GM10248 (cell line): Measurements from ENCODE around the gene TTC7B.
A peak's percentile ranks its signal among the peaks of the same experiment; 100 is the strongest.

Experiments used
- CTCF ChIA-PET: fragments of 300-600 bp; sonication (Branson Sonifier 250); formaldehyde crosslinking; extraction: SDS; loops from one replicate; lab custom pipeline; 2021; ENCODE audit warnings: antibody characterized with exemption; lab: Yijun Ruan, JAX
- POLR2A ChIA-PET: fragments of 350-650 bp; sonication (Branson Sonifier 250); formaldehyde crosslinking; extraction: SDS; loops from one replicate; lab custom pipeline; 2020; ENCODE audit warnings: antibody characterized with exemption; lab: Yijun Ruan, JAX
- DNase-seq: peaks from one replicate; pipeline ENCODE4 v3.0.0; 2012; ENCODE audit errors: extremely low spot score
- CTCF ChIP-seq: IDR thresholded peaks from 2 replicates; pipeline ENCODE4 v1.5.1; 2012; ENCODE audit warnings: mild to moderate bottlenecking, low read depth; ENCODE audit errors: extremely low read depth, missing control alignments, control extremely low read depth

The TTC7B gene

GRCh38 chr14:90500665-90501370, 315.4 kb downstream of the TTC7B start:
- no peak for DNase-seq
- POLR2A ChIA-PET, result no interaction called here
- TF ChIP-seq CTCF, result no peak
- CTCF ChIA-PET, result no interaction called here

GRCh38 chr14:90499908-90500664, 316.1 kb downstream of the TTC7B start:
- ChIA-PET POLR2A (no interaction called here), CTCF (no interaction called here)
- DNase-seq, result no peak
- no peak for TF ChIP-seq CTCF

- no peak for DNase-seq
- POLR2A ChIA-PET, result no interaction called here
- no peak for TF ChIP-seq CTCF
Observed at GRCh38 chr14:90499121-90499520, 317.1 kb downstream of the TTC7B start.

GRCh38 chr14:90498198-90498597, 318.0 kb downstream of the TTC7B start:
- POLR2A ChIA-PET, result no interaction called here
- CTCF ChIA-PET, result no interaction called here
- DNase-seq, result no peak
- TF ChIP-seq CTCF, result no peak

More at GRCh38 chr14:90499121-90499520, 317.1 kb downstream of the TTC7B start:
- CTCF ChIA-PET, result no interaction called here

GRCh38 chr14:90496379-90496778, 319.9 kb downstream of the TTC7B start:
- no peak for DNase-seq
- POLR2A ChIA-PET, result no interaction called here
- TF ChIP-seq CTCF, result no peak
- CTCF ChIA-PET, result no interaction called here

GRCh38 chr14:90495357-90496276, 320.6 kb downstream of the TTC7B start:
- DNase-seq, result peak; percentile 76
- CTCF ChIA-PET, result no interaction called here
- no peak for TF ChIP-seq CTCF
- POLR2A ChIA-PET, result interaction anchor here (0.5 kb wide), 1 partner anchor 574 kb away, joined by 4 read pairs; no protein-coding TSS in a partner anchor
